ENCODE results near the gene ZG16B. TPM values are rescaled to one million over a fixed set of nuclear protein-coding genes. Genes with fewer than 3 reads are reported as not detected.

Gene ZG16B
- total RNA-seq, 1 donor from 2014 or later = 6.5 TPM

GRCh38 chr16:2842340-2843000 is 12.4 kb downstream of the ZG16B start:
- intact Hi-C loops (cut with micrococcal nuclease) = no loop called here

DNA sequence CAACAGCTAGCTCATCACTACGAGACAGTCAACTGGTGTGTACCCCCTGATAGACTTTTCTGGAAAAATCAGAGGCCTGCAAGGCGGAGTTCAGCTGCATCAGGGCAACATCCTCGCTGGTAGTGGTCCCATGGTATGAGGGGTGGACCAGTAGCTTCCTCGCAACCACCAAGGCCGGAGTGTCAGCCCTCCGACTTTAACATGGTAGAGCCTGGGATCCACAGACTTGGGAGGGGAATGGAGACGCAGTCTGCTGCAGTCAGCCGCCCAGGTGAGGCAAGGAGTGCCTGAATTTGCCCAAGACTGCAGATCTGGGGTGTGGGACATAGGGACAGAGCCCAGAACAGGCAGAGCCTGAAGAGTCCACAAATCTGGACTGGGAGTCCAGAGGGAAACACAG is 13.4 kb downstream of the ZG16B start:
- intact Hi-C loops (cut with micrococcal nuclease) = no loop called here

GRCh38 chr16:2845116-2845515 is 15.0 kb downstream of the ZG16B start:
- intact Hi-C loops (cut with micrococcal nuclease) = no loop called here

- intact Hi-C loops (cut with micrococcal nuclease) = no loop called here
Measured at GRCh38 chr16:2846511-2847310, 16.6 kb downstream of the ZG16B start.

DNA sequence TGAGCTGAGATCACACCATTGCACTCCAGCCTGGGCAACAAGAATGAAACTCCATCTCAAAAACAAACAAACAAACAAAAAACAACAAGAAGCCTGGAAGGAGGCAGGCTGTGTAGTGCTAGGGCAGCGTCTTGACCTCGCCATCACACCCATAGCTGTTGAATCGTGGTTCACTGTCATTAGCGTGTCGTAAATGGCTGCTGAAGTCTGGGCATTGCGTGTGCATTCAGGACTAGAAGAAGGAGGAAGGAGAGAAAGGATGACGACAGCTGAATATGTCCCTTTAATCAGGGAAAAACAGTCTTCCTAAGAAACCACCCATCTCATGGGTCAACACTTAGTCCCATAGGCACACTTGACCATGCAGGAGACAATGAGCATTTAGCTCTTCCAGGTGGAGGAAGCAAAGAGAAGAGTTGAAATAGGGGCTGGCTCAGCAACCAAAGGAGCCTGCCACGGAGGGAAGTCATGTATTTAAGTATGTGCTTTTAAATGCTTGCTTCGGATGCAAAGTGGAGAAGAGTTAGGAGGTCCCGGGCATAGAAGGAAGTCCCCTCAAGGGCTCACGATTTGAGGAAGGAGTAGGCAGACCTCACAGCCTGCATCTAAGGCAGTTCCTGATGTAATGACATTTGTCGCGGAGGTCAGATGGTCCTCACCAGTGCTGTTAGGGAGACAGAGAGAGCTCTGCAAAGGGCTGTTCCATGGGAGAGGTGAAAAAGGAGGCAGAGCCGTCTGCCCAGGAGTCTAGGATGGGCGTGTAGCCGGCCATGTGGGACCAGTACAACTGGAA is 19.0 kb downstream of the ZG16B start:
- intact Hi-C loops (cut with micrococcal nuclease) = no loop called here

DNA sequence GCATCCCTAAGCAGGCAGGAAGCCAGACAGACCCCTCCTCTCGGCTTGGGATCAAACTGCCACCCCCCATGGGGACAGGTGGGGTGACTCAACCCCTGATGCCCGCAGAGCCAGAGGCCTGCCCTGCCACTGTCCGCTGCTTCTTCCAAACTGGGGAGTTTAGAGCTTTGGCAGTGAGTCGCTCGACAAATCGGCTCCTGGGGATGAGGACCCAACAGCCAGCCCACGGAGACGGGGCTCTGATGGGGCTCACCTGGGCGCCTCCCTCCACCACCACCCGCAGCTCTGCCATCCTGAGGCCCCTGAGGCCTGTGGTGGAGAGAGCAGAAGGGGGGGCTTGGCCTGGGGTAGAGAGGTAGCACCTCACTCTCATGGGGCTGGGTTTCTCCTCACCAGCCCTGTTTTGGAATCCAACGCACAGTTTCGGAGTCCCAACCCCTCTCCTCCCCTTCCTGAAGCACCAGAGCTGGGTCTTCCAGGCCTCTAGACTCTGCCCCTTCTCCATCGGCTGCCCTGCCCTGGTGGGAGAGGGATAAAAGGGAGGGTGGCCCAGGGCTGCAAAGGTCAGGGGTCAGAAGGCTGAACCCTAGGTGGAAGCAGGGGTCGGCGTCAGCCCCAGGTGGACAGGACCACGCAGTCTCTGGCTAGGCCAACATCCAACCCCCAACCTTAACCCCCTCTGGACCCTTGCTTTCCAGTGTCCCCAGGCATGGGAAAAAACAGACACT is 22.1 kb downstream of the ZG16B start:
- intact Hi-C loops (cut with micrococcal nuclease) = no loop called here

- intact Hi-C loops (cut with micrococcal nuclease) = no loop called here
Measured at GRCh38 chr16:2852731-2853507, 22.8 kb downstream of the ZG16B start.

GRCh38 chr16:2853531-2854073 is 23.5 kb downstream of the ZG16B start:
- intact Hi-C loops (cut with micrococcal nuclease) = no loop called here

- intact Hi-C loops (cut with micrococcal nuclease) = no loop called here
Measured at GRCh38 chr16:2854700-2855309, 24.7 kb downstream of the ZG16B start.

GRCh38 chr16:2855536-2855935 is 25.4 kb downstream of the ZG16B start:
- intact Hi-C loops (cut with micrococcal nuclease) = no loop called here

GRCh38 chr16:2856061-2856670 is 26.1 kb downstream of the ZG16B start:
- intact Hi-C loops (cut with micrococcal nuclease) = no loop called here

- intact Hi-C loops (cut with micrococcal nuclease) = no loop called here
Measured at GRCh38 chr16:2856686-2857450, 26.8 kb downstream of the ZG16B start.

DNA sequence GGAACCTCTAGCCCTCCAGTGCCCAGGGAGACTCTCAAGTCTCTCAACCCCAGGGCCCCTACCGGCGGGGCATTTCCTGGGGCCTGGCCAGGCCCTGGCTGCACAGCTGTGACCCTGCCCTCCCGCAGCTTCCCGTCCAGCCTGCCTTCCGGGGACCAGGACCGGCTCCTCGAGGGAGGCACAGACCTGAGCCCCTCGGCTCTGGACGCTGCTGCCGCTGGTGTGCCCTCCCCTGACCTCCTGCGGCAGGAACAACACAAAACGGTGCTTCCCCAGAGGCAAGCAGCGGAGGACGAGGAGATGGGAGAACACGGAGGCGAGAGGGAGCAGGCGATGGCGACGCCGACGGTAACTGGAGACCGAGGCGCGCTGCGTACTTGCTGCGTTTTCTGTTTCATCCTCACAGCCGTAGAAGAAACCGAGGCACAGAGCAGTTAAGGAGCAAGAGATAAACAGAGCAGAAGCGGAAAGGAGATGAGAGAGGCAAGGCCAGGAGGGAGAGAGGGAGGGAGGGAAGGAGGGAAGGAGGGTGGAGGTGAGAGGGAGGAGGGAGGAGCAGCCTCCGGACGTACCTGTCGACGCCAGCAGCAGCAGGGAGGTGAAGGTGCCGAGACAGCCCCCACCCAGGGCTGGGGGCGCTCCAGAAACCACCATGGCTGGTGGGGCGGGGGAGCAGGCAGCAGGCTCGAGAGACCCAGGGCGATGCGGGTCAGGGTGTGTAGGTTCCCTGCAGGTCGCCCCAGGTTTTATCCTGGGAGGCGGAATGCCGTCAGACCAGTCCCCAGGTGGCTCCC is 27.5 kb downstream of the ZG16B start, which contains the start of gene PRSS22:
Gene PRSS22 (minus strand): TSS at position 720 of the 794 bp plus-strand sequence. CDS start 66 bp downstream, at position 654.
- intact Hi-C loops (cut with micrococcal nuclease) = no loop called here

GRCh38 chr16:2858245-2859025 is 28.3 kb downstream of the ZG16B start:
- intact Hi-C loops (cut with micrococcal nuclease) = no loop called here

DNA sequence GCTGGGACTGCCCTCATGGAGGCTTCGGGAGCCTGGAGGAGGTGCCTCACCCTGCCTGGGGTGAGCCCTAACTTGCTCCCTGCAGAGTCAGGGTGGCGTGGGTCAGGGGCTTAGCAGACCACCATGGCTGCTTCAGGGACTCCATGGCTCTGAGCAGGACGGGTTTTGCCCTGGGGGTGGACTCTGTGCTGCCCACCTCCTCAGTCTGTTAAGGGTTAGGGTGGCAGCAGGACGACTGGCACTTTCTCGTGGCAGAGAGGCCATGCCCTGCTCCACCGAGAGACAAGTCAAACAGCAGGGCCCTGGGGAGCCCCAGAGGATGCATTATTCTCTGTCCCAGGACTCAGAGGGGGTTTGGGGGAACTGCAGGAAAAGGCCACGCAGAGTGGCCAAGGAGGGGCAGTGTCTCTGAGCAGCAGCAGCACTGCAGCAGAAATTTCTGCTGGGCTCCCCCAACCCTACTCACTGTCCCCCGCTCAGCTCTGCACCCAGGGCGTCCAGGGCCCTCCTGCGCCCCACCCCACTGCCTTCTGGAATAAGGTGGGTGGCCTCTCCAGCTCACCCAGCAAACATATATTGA is 29.7 kb downstream of the ZG16B start:
- intact Hi-C loops (cut with micrococcal nuclease) = no loop called here

- intact Hi-C loops (cut with micrococcal nuclease) = no loop called here
Measured at GRCh38 chr16:2860826-2861567, 30.9 kb downstream of the ZG16B start.
